Natural killer cell (primary cell): Measurements from ENCODE around the gene LAMP5. TPM values are rescaled to one million over a fixed set of nuclear protein-coding genes. Genes with fewer than 3 reads are reported as not detected.

Source experiments
- ATAC-seq, 3 donors: fragments of 150-1000 bp in 2 of 3; fragments of 200-7000 bp in 1 of 3; cut with Tn5 transposase; 1 replicate in 1 of 3; 2 replicates in 2 of 3; pipeline ENCODE4 v1.10.0; 2021; ENCODE audit warnings: mild to moderate bottlenecking in 2 of 3, moderate library complexity in 2 of 3
- DNase-seq, 2 donors: peaks; one replicate each; pipeline versions ENCODE4 v3.0.0 to v3.0.0-alpha.2; 2013 to 2021; ENCODE audit warnings: mixed read lengths in 1 of 2
- H3K27ac ChIP-seq: one replicate; pipeline ENCODE4 v1.5.1; 2013; ENCODE audit warnings: mild to moderate bottlenecking, low read length
- H3K27me3 ChIP-seq: one replicate; pipeline ENCODE4 v1.6.1; 2013; ENCODE audit warnings: low read length; ENCODE audit not compliant: control insufficient read depth, insufficient read depth
- H3K36me3 ChIP-seq: one replicate; pipeline ENCODE4 v1.6.1; 2013; ENCODE audit warnings: low read length; ENCODE audit not compliant: control insufficient read depth, insufficient read depth
- H3K4me1 ChIP-seq: one replicate; pipeline ENCODE4 v1.6.1; 2013; ENCODE audit warnings: low read length; ENCODE audit not compliant: control insufficient read depth, insufficient read depth
- H3K4me3 ChIP-seq: one replicate; pipeline ENCODE4 v1.5.1; 2013; ENCODE audit warnings: low read length
- H3K9me3 ChIP-seq: one replicate; pipeline ENCODE4 v1.6.1; 2013; ENCODE audit warnings: low read length; ENCODE audit not compliant: control insufficient read depth, insufficient read depth
- H3K27ac Mint-ChIP-seq, 2 donors: one replicate each; pipeline ENCODE4 v1.8.0; 2022; ENCODE audit warnings: mild to moderate bottlenecking in 2 of 2, mixed read lengths in 2 of 2, moderate library complexity in 1 of 2
- H3K27me3 Mint-ChIP-seq, 2 donors: one replicate each; pipeline ENCODE4 v1.8.0; 2022; ENCODE audit warnings: low read depth in 2 of 2, mixed read lengths in 2 of 2
- H3K36me3 Mint-ChIP-seq: one replicate; pipeline ENCODE4 v1.8.0; 2022; ENCODE audit warnings: mixed read lengths
- H3K4me1 Mint-ChIP-seq, 2 donors: one replicate each; pipeline ENCODE4 v1.8.0; 2022; ENCODE audit warnings: mixed read lengths in 2 of 2
- H3K4me3 Mint-ChIP-seq: one replicate; pipeline ENCODE4 v1.8.0; 2022; ENCODE audit warnings: mild to moderate bottlenecking, moderate library complexity, mixed read lengths
- H3K9me3 Mint-ChIP-seq, 2 donors: one replicate each; pipeline ENCODE4 v1.8.0; 2022; ENCODE audit warnings: mixed read lengths in 2 of 2
- WGBS: methylation state at CpG from one replicate; pipeline ENCODE4 v1.1.7; 2013; ENCODE audit warnings: missing lambda C conversion rate; ENCODE audit not compliant: insufficient coverage; 5-methylcytosine and 5-hydroxymethylcytosine counted together
- intact Hi-C: fragments of 100-400 bp; cut with micrococcal nuclease; formaldehyde crosslinking; loops from one replicate; pipeline ENCODE4 v1.14.2; 2022
- total RNA-seq, 4 donors: library from RNA; stranded (reverse); fragments of 120-200 nt in 1 of 4; gene quantifications; one replicate each; pipeline versions ENCODE4 v1.2.3 to v1.2.4, GENCODE V29; 2013 to 2022
- TF ChIP-seq, protein P1 (sequence below): fragments of 200-600 bp; IDR thresholded peaks from one replicate; pipeline ENCODE4 v1.8.0; 2022; ENCODE audit warnings: antibody characterized with exemption

LAMP5 gene
- under 1 TPM in 1 of 3 donors, not detected in 2; 0.23 TPM for total RNA-seq
- total RNA-seq (2013), result 1.1 TPM

DNA sequence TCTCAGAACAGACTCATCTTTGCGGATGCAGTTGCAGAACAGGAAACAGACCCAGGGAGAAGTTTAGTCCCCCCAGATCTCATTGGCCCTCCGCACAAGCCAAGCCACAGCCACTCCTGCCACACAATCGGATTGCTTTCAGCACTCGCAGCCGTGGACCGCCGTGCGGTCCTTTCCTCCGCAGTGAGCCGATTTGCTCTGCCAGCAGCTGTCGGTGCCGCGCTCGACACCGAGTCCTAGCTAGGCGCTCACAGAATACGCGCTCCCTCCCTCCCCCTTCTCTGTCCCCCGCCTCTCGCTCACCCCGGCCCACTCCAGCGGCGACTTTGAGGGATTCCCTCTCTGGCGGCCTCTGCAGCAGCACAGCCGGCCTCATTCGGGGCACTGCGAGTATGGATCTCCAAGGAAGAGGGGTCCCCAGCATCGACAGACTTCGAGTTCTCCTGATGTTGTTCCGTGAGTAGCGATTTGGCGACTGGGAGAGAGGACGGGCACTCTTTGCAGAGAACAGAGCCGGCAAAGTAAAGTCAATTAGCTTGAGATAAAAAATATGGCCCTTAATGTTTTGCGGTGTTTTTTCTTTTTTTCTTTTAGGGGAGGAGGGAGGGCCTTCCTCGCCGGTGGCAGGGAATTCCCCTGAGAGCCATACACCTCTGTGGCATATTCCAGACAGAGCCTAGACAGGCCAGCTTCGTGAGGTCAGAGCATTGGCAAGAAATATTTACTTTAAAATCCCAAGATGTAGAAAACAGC, at the start of gene LAMP5:
TSS of gene LAMP5 (plus strand) at position 130 of the 753 bp plus-strand sequence. CDS start at position 393, 263 bp downstream.
- peaks cover 17% of the 10 kb centered on the region for H3K27me3 ChIP-seq
- Mint-ChIP-seq H3K9me3 (no peaks in the 10 kb centered on the region), H3K4me1 (no peaks in the 10 kb centered on the region), H3K27ac (no peak within 1 kb of the TSS), H3K36me3 (no peaks in the 10 kb centered on the region), H3K4me3 (no peak within 1 kb of the TSS), H3K27me3 (peaks cover 43 to 52% of the 10 kb centered on the region in 2 donors)
- no peak within 1 kb of the TSS for H3K4me3 ChIP-seq
- ATAC-seq (no peak), DNase-seq (no peak)
- H3K27ac ChIP-seq, result no peak within 1 kb of the TSS
- H3K9me3 ChIP-seq, result no peaks in the 10 kb centered on the region
- TF ChIP-seq, protein P1, sequence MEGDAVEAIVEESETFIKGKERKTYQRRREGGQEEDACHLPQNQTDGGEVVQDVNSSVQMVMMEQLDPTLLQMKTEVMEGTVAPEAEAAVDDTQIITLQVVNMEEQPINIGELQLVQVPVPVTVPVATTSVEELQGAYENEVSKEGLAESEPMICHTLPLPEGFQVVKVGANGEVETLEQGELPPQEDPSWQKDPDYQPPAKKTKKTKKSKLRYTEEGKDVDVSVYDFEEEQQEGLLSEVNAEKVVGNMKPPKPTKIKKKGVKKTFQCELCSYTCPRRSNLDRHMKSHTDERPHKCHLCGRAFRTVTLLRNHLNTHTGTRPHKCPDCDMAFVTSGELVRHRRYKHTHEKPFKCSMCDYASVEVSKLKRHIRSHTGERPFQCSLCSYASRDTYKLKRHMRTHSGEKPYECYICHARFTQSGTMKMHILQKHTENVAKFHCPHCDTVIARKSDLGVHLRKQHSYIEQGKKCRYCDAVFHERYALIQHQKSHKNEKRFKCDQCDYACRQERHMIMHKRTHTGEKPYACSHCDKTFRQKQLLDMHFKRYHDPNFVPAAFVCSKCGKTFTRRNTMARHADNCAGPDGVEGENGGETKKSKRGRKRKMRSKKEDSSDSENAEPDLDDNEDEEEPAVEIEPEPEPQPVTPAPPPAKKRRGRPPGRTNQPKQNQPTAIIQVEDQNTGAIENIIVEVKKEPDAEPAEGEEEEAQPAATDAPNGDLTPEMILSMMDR, result no peak
- intact Hi-C loops, result no loop called here
- whole genome bisulfite sequencing, result 1% methylated on average over 37 of the region's 38 CpGs
- no peaks in the 10 kb centered on the region for H3K36me3 ChIP-seq
- peaks cover 12% of the 10 kb centered on the region for H3K4me1 ChIP-seq

GRCh38 chr20:9467995-9468394, 46.4 kb upstream of the LAMP5 start:
- no peaks in the 10 kb centered on the region for H3K9me3 ChIP-seq
- no peak for DNase-seq
- H3K27ac ChIP-seq, result no peak overlapping the region
- WGBS, result 57% methylated on average over 1 of the region's 3 CpGs
- Mint-ChIP-seq H3K27ac (no peak overlapping the region), H3K9me3 (peaks cover 4 to 6% of the 10 kb centered on the region in 2 donors), H3K4me3 (no peak overlapping the region), H3K27me3 (no peaks in the 10 kb centered on the region), H3K4me1 (no peaks in the 10 kb centered on the region), H3K36me3 (no peaks in the 10 kb centered on the region)
- H3K36me3 ChIP-seq, result no peaks in the 10 kb centered on the region
- no peaks in the 10 kb centered on the region for H3K27me3 ChIP-seq
- intact Hi-C loops, result no loop called here
- H3K4me1 ChIP-seq, result no peaks in the 10 kb centered on the region
- TF ChIP-seq, protein P1, result no peak
- no peak for ATAC-seq
- no peak overlapping the region for H3K4me3 ChIP-seq

- no peak overlapping the region for H3K27ac ChIP-seq
- no peak for ATAC-seq
- Mint-ChIP-seq H3K27ac (no peak overlapping the region), H3K4me3 (no peak overlapping the region), H3K9me3 (peaks cover 0 to 3% of the 10 kb centered on the region in 2 donors), H3K36me3 (no peaks in the 10 kb centered on the region), H3K4me1 (no peaks in the 10 kb centered on the region), H3K27me3 (no peaks in the 10 kb centered on the region)
- WGBS, result 100% methylated on average over 1 of the region's 2 CpGs
- intact Hi-C loops, result no loop called here
- TF ChIP-seq, protein P1, result no peak
- no peaks in the 10 kb centered on the region for H3K36me3 ChIP-seq
- no peak overlapping the region for H3K4me3 ChIP-seq
- no peaks in the 10 kb centered on the region for H3K4me1 ChIP-seq
- H3K27me3 ChIP-seq, result no peaks in the 10 kb centered on the region
- H3K9me3 ChIP-seq, result no peaks in the 10 kb centered on the region
- DNase-seq, result no peak
These were observed 39.5 kb upstream of the LAMP5 start for GRCh38 chr20:9474835-9475415.
